ENCODE data around the gene MSMP.

DNA sequence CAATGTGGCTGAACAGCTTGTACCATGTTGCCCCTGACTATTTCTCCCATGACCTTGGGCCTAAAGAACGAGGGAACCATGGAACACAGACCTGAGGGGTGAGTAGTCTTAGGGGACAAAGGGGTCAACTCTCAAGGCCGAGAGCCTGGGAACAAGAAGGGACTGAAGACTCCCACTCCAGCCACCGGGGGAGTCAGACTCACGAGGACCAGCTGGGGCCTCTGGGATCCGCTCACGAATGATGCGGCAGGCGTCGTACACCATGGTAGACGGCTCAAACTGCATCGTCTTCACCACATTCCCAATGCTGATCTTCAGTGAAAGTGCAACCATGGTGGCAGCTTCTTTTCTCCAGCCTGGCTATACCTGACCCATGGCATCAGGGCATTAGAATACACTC, 28.7 kb downstream of the MSMP start:
- TF ChIP-seq, protein P1, sequence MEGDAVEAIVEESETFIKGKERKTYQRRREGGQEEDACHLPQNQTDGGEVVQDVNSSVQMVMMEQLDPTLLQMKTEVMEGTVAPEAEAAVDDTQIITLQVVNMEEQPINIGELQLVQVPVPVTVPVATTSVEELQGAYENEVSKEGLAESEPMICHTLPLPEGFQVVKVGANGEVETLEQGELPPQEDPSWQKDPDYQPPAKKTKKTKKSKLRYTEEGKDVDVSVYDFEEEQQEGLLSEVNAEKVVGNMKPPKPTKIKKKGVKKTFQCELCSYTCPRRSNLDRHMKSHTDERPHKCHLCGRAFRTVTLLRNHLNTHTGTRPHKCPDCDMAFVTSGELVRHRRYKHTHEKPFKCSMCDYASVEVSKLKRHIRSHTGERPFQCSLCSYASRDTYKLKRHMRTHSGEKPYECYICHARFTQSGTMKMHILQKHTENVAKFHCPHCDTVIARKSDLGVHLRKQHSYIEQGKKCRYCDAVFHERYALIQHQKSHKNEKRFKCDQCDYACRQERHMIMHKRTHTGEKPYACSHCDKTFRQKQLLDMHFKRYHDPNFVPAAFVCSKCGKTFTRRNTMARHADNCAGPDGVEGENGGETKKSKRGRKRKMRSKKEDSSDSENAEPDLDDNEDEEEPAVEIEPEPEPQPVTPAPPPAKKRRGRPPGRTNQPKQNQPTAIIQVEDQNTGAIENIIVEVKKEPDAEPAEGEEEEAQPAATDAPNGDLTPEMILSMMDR (IDR thresholded peaks at IDR 0.05 in 2 of 3, conservative IDR thresholded peaks at IDR 0.05 in 1 of 3; ENCODE audit: control insufficient read depth in 2 of 3, extremely low read depth in 1 of 3, insufficient read depth in 1 of 3, low read depth in 3 of 3, low read length in 3 of 3) = no peak
- no peak for TF ChIP-seq TAF1 (IDR thresholded peaks at IDR 0.05; ENCODE audit: borderline replicate concordance, low read depth, low read length)
- no peak for TF ChIP-seq RBBP5 (conservative IDR thresholded peaks at IDR 0.05)

Measured in GM12878 (cell line).